NCI-H2029 (cell line): ENCODE results near the gene BTG1.

Experiments
- DNase-seq: peaks from one replicate; lab custom pipeline; 2025; lab: John Stamatoyannopoulos, UW

The BTG1 gene

DNA sequence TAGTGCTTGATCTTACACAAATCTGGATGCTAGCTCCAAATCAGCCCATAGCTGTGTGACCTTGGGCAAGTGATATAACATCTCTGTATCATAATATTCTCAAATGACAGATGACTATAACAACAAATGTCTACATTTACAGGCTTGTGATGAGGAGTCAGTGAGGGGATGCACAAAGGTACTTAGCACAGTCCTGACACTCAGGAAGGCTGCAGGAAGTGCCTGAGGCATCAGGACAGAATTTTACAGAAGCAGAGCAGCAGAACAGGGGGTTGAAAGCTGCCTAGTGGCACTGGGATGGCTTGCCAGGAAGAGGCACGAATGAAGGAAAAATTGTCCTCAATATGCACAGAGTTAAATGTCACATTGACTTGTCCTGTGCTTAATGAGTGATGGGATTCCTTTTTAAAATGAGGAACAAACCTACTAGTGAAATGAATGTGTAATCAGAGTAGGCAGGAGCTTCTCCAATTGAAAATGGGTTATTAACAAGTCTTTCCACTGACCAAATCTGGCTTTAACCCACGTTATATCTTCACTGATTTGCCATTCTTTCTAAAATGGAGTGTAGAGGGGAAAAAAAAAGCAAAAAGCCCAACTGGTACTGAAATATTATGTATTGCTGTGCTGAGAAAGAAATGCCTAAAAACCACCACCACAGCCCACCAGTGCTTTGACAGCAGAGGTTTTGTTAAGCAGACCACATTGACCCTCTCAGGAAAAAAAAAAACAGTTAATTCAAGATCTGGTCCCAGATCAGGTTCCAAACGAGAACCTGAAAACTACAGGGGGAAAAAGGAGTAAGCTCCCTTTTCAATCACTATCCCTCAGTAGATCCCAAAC, 11.6 kb downstream of the BTG1 start:
- DNase-seq: peak; percentile 21

DNA sequence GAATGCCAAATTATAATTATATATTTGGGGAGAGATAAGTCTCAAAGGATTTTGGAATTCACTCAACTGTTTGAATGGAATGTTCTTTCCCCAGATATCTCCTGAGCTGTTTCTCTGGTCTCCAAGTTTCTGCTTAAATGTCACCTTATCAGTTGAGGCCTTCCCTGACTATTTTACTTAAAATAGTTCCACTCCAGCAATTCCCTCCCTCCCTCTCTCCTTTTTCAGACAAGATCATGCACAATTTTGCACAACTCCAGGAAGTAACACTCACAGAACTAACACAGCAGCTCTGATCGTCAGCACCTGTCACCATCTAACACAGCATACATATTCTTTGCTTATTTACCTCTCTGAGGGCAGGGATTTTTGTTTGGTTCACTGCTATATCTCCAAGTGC, 12.5 kb downstream of the BTG1 start:
- DNase-seq: no peak

DNA sequence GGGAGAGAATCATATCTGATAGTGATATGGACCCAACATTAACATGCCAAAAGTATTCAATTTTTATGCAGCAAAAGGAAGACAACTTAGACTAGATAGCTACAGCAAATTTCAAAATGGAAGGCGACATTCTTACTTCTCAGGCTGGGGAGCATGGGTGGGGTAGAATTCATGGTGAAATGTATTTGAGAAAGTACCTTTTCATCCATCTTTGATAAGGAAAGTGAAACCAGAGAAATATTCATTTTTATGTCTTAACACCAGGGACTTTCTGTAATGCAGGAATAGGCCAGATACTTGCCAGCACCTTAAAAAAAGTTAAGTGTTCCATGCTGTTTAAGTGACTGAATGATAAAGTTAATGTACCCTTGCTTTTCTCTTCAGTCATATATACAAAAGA, 13.4 kb downstream of the BTG1 start:
- no peak for DNase-seq

DNA sequence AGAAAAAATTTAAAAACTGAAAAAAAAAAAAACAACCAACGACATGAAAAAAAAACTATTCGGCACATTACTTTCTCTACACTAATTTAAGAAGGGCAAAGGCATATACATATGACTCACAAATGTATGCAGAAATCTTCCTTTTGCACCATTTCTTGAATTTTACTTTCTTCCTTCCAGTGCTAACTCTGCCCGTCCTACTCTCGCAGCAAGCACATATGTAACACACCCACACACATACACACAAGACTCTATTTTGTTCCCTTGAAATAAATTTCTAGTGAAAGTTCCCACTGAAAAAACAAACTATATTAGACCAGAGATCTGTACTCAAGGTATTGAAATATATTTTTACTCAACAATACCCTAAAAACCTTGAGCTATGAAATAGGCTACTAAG, 14.6 kb downstream of the BTG1 start:
- DNase-seq: no peak

DNA sequence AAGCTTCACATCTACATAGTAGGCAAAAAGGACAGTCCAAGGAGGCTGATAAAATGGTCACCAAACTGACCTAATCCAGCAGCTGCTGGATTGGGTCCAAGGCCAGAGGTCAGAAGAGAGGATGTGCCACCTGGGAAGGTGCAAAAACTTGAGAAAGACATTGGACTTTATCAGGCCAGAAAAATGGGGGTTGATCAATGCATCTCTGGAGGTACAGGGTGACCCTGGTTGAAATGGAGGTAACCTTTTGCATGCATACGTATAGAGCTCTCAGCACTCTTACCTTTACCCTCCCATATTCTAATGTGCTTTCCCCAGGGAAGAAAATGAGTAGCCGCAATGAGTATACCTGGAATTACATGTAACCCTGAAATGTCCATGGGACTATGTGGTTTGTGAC, 16.0 kb downstream of the BTG1 start:
- DNase-seq: no peak

DNA sequence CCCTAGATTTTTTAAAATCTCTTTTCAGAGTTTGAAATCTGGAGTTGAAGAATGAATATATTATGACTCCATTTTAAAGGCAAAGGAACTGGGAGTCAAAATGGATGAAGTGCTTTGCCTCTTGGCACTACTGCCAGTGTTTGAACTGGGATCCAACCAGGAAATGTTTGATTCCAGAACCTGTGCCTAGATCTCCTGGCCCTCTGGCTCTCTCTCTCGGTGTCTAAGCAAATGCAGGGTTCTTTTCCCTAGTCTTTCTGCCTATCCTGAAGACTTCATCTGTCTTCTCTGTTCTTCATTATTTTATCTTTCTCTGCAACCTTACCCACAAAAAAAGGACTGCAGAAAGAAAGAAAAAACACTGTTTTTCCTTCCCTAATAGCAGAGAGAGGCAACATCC, 17.0 kb downstream of the BTG1 start:
- DNase-seq: peak; percentile 30

DNA sequence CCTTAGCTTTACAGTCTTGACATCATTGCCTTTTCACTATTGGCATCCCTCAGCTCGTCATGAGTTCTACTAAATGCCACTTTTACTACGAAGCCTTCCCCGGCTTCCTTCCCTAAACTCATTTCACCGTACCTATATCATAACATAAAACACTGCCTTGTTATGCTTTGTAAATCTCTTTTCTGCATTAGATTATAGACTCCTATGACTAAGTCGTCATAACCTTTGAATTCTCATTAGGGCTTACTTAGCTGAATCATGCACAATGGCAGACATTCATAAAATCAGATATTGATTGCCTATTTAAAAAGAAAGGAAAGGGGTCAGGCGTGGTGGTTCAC, 21.0 kb downstream of the BTG1 start:
- no peak for DNase-seq

DNA sequence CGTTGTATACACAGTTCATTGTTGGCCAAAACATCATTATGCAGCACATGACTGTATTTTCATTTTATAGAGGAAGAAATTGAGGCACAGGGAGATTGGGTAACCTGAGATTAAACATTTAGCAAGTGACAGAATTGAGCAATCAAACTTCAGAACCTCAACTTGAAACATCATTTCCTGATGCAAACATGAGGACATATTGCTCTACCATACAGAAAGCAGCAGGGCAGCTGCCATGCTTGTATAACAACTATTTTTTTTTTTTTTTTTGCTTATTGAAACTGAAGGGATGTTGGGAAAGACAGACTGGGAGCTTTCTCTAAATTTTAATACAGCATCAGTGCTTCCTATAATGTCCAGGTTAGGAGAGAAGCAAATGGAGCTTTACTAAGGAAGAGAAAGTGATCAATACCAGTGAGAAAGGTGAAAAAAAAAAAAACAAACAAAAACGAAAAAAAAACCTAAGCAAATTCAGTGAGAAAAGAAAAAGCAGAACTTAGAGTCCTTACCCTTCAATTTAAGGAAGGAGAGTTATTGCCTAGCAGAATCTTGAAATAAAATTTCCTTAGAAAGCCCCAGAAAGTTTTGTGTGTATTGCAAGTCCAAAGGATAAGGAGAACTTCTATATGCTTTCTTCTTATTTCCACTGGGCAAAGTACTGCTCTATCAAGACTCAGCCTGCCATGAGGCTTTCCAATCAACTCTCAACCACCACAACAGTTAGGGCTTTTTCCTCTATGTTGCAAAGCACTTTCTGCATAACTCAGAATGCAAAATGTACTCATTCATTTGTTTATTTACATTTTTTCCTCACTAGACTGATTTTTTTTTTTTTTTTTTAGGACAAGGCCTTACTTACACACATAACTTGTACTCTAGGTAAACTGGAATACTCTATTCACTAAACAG, 21.6 kb downstream of the BTG1 start:
- no peak for DNase-seq

DNA sequence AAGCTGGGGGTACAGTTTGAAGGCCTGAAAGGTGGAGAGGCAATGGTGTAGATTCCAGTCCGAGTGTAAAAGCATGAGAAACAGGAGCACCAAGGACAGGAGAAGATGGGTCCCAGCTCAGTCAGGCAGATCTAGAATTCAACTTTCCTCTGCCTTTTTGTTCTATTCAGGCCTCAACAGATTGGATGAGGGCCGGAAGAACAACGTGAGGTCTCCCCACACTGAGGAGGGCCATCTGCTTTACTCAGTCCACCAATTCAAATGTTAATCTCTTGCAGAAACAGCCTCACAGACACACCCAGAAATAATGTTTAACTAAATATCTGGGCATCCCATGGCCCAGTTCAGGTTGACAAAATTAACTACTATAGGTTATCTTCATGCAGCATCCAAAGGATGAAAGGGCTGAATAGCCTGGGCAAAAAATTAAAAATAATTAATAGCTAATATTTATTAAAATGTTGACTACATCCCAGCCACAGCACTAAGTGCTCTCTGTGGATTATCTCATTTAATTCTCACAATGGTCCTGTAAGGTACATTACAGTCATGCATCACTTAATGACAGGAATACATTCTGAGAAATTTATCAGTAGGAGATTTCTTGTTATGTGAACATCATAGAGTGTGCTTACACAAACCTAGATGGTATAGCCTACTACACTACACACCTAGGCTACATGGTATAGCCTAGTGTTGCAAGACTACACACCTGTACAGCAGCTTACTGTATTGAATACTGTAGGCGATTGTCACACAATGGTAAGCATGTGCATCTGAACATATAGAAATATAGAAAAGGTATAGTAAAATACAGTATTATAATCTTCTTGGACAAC, 22.5 kb downstream of the BTG1 start:
- DNase-seq: no peak

DNA sequence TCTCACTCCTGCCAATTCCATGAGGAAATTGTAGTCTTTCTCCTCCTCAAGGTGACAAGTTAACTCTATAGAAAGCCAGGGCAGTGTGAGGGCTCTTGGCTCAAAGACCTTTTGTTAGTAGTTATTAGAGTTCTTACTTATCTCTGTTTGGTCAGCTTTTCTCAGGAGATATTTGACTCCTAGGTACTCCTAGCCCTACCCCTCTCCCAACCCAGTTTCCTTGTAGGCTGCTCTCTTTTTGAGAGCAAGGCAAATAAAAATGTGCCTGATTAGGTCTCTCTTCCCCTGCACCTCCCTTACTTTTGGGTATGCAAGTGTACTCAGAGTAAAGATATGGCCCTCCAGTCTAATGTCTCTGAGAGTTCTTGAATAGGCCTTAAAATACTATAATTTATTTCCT, 23.8 kb downstream of the BTG1 start:
- DNase-seq: no peak

DNA sequence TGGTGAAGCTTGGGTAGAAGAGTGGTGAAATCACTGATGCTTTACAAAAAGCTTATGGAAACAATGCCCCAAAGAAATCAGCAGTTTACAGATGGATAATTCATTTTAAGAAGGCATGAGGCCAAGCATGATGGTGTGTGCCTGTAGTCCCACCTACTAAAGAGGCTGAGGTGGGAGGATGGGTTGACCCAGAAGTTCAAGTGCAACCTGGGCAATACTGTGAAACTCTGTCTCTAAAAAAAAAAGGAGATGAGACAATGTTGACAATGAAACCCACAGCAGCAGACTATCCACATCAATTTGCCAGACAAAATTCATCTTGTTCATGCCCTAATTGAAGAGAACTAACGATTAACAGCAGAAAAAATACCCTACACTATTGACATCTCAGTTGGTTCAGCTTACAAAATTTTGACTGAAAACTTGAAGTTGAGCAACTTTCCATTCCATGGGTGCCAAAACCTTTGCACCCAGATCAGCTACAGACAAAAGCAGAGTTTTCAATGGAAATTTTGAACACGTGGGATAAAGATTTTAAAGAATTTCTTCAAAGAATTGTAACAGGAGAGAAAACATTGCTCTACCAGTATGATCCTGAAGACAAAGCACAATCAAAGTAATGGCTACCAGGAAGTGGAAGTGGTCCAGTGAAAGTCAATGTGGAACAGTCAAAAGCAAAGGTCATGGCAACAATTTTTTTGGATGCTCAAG, 26.7 kb downstream of the BTG1 start:
- DNase-seq: no peak

DNA sequence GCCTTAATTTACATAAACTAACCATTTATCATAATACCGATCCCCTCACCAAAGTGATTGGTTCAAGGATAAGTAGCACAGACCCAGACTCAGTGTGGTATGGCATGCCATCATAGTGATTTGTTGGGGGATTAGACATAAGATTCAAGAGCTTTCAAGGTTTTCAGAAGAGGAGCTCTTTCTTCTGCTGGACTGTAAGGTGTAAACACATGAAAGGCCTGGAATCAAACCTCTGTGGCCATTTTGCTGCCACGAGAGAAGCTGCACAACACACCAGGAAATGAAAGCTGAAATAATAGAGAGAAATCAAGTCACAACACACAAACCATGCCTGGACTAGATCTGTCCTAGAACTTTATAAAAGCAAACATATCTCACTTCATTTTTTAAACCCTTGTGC, 30.8 kb downstream of the BTG1 start:
- no peak for DNase-seq

DNA sequence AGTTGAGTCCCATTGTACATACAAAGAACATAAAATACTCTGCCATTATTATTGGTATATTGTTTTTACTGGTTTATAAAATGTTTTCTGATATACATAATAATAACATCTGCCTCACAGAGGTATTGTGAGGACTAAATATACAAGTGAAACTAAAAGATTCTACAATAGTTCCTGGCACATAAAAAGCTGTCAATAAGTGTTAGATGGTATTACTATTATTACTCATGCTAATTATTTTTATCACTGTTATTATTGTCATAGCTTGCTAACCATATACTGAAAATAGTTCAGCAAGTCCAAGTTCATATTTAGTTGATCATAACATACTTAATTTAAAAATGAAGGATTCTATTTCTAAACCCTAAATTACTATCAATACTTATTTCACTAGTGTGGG, 34.4 kb downstream of the BTG1 start:
- no peak for DNase-seq

DNA sequence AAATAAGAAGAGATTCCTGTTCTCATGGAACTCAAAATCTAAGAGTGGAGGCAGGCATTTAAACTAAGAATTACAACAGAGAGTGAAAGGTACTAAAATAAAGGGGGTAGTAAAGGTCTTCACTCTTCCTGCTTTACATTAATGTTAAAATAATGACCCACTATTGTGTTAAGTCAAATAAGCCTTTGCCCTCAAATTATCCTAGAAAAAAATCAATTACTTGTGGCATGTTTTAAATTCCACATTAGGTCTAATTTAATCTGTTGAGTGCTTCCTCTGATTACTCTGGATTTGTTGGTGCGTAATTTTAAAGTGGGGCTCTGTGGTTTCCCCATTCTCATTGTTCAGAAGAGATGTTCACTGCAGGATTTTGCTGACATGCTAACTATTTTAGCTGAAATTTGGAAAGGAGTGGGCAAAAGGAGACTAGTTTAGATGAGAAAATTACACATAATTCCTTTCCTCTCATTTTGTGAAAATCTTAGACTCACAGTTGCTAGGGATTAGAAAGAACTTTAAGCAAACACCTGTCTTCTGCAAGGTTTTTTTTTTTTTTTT, 35.5 kb downstream of the BTG1 start:
- DNase-seq: no peak

DNA sequence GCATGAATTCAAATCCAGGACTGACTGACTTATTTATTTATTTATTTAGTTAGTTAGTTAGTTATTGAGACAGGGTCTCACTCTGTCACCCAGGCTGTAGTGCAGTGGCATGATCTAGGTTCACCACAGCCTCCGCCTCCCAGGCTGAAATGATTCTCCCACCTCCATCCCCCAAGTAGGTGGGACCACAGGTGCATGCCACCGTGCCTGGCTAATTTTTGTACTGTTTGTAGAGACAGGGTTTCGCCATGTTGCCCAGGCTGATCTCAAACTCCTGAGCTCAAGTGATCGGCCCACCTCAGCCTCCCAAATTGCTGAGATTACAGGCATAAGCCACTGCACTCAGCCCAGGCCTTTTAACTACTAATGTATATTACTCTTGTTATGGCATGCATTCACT, 36.0 kb downstream of the BTG1 start:
- DNase-seq: no peak

DNA sequence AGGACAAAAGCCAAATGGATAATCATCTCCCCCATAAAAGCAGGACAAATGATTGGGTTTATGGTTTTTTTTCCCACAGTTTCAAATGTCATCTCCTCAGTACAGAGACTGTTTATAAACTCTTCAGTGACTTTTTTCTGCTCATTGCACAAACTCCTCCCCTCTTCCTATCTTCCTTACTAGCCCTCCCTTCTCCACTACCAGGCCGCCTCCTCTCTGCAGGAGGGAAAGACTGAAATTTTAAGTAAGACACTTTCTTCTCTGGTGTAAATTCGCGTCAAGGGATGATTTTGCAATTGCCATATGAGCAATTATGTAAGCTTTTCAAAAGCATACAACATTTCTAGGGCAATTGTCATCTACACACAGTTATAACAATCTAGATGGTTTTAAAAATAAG, 37.0 kb downstream of the BTG1 start:
- no peak for DNase-seq

DNA sequence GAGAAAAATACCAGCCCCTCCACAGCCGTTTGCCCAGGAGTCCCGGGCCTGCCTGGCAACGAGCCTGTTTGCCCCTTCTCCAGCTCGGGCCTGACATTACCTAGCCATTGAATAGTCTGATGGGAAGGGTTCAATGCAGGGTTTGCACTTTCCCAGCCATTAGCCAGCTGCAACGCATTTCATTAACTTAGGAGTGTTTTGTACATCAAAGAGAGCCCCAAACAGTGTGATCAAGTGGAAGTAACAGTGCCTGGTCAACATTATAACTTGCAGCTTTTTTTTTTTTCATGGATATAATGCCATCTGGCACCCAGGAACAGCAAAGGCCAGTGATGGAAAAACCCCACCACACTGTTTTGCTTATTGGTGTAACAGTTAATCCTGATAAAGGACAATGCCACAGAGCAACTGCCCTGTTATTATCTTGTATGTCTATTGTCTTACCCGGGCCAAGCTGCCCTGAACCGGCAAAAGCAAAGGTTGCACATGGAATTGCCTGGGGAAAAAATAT, 38.0 kb downstream of the BTG1 start:
- no peak for DNase-seq

DNA sequence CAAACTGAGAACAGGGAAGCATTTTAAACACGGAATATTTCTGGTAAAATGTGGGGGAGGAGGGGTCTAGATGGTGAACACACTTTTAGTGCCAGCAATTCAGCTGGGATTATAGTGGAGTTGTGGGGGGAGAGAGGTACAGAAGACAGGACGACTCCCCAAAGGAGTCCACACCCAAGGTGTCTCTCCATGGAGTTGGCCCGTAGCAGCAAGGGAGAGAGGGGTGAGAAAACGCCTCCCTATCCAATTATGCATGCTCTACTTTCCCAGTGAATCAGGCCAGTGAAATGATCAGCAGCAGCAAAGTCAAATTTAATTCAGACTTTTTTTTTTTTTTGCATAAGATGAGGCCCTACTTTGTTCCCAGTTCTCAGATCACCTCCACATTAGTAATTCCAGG, 38.6 kb downstream of the BTG1 start:
- no peak for DNase-seq

DNA sequence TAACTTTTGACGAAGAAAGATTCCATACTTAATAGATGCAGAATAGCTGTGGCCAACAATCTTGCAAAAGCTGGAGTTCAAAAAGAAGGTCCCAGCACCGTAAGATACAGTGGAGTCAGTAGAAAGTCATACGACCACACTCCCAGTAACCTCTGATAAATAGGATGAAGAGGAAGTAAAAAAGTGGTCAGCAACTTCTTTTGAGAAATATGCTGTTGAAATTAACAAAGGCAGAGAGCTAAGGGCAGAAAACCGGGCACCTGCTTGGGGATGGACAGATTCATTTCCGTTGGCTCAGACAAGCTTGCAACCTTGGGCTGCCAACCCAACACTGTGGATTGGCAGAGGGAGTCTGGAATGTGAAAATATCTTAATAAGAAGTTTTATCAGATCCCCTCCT, 40.0 kb downstream of the BTG1 start:
- DNase-seq: no peak

DNA sequence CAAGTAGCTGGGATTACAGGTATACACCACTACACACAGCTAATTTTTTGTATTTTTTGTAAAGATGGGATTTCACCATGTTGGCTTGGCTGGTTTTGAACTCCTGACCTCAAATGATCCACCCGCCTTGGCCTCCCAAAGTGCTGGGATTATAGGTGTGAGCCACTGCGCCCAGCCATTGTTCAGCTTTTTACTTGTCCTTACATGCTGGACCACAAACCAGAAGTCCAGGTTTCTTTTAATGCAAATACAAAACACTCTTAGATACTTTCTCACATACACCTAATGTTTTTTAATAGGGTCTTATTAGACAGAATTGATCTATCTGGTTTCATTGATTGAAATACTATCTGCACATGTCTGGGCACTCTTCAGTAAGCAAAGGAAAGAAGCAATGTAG, 40.5 kb downstream of the BTG1 start:
- DNase-seq: no peak

DNA sequence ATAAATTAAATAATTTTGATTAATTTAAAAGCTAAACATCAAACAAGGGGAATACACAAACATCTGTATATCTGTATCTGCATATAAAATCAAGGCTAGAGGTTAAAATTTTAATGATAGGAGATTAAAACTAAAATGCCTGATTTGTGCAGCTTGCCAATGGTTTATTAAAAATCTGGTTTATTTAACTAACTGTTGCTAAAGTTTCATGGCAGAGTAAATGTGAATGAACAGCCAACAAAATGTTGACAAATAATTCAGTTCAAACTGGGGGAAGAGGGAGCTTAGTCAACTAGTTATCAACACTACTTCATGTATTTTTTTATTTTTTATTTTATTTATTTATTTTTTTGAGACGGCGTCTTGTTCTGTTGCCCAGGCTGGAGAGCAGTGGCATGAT, 43.0 kb downstream of the BTG1 start:
- DNase-seq: no peak
